ENCODE data around the gene SKIDA1. TPM values are rescaled to one million over a fixed set of nuclear protein-coding genes. Genes with fewer than 3 reads are reported as not detected.

The SKIDA1 gene
- total RNA-seq, 4 donors from 2014 or later, result 0.85 to 2.6 (median 1.5) TPM; not detected in 1

GRCh38 chr10:21535494-21535965, 10.0 kb upstream of the SKIDA1 start:
- TF ChIP-seq CTCF (IDR thresholded peaks at IDR 0.05; ENCODE audit: low read depth), result no peak

GRCh38 chr10:21534604-21535493, 9.4 kb upstream of the SKIDA1 start:
- no peak for TF ChIP-seq CTCF (IDR thresholded peaks at IDR 0.05; ENCODE audit: low read depth)

- TF ChIP-seq CTCF (IDR thresholded peaks at IDR 0.05; ENCODE audit: low read depth), result no peak
Observed at GRCh38 chr10:21534280-21534586, 8.8 kb upstream of the SKIDA1 start.

- TF ChIP-seq CTCF (IDR thresholded peaks at IDR 0.05; ENCODE audit: low read depth), result no peak
Observed at GRCh38 chr10:21533467-21534279, 8.2 kb upstream of the SKIDA1 start, which contains the start of gene MLLT10. Gene MLLT10 (plus strand): TSS chr10:21534232. CDS start chr10:21534645, 413 bp downstream.

GRCh38 chr10:21532694-21533466, 7.4 kb upstream of the SKIDA1 start:
- TF ChIP-seq CTCF (IDR thresholded peaks at IDR 0.05; ENCODE audit: low read depth), result no peak

- no peak for TF ChIP-seq CTCF (IDR thresholded peaks at IDR 0.05; ENCODE audit: low read depth)
Observed at GRCh38 chr10:21531164-21531563, 5.7 kb upstream of the SKIDA1 start.

Measured in subcutaneous adipose tissue (tissue), 4 donors.